Measurements from ENCODE around the gene TOR1A. TPM values are rescaled to one million over a fixed set of nuclear protein-coding genes. Genes with fewer than 3 reads are reported as not detected.

TOR1A gene
- total and polyA plus RNA-seq, 7 experiments from 2014 or later, result 13.8 to 68.2 (median 35.0) TPM

GRCh38 chr9:129774791-129775447 lies 49.0 kb downstream of the TOR1A start:
- intact Hi-C loops (cut with micrococcal nuclease), result no loop called here
- Histone ChIP-seq H3K27me3 (ENCODE audit: control insufficient read depth in 2 of 2, insufficient read depth in 2 of 2, low read length in 2 of 2) (no peaks in the 10 kb centered on the region), H3K9me3 (ENCODE audit: control insufficient read depth in 2 of 3, low read length in 3 of 3) (no peaks in the 10 kb centered on the region), H3K36me3 (ENCODE audit: control insufficient read depth in 2 of 3, insufficient read depth in 3 of 3, low read length in 3 of 3) (no peaks in the 10 kb centered on the region), H3K4me3 (ENCODE audit: low read length) (no peak overlapping the region), H3K27ac (ENCODE audit: low read depth, low read length) (no peak overlapping the region), H3K4me1 (ENCODE audit: control insufficient read depth in 2 of 2, insufficient read depth in 2 of 2, low read length in 2 of 2) (no peaks in the 10 kb centered on the region)
- H3K9me3 Mint-ChIP-seq, result peaks cover 0 to 2% (median 0%) of the 10 kb centered on the region in 11 donors
- ChIA-PET POLR2A (no interaction called here), CTCF (interaction anchor here (0.6 kb wide), 1 partner anchor 753 kb away, joined by 3 read pairs; no protein-coding TSS in a partner anchor)
- no peaks in the 10 kb centered on the region for H3K36me3 Mint-ChIP-seq
- no peak for ATAC-seq
- no peak overlapping the region for H3K27ac Mint-ChIP-seq
- peaks cover 4 to 20% (median 9%) of the 10 kb centered on the region in 5 donors for H3K27me3 Mint-ChIP-seq
- peaks cover 7 to 16% (median 13%) of the 10 kb centered on the region in 7 donors for H3K4me1 Mint-ChIP-seq
- H3K4me3 Mint-ChIP-seq, result no peak overlapping the region
- no peak for DNase-seq

GRCh38 chr9:129773262-129774048 lies 50.5 kb downstream of the TOR1A start:
- no peaks in the 10 kb centered on the region for H3K36me3 ChIP-seq (ENCODE audit: control insufficient read depth in 2 of 3, insufficient read depth in 3 of 3, low read length in 3 of 3)
- Mint-ChIP-seq H3K36me3 (no peaks in the 10 kb centered on the region), H3K9me3 (peaks cover 0 to 2% (median 0%) of the 10 kb centered on the region in 11 donors), H3K4me1 (peaks cover 7 to 16% (median 13%) of the 10 kb centered on the region in 7 donors), H3K4me3 (no peak overlapping the region), H3K27me3 (peaks cover 4 to 13% (median 9%) of the 10 kb centered on the region in 5 donors), H3K27ac (no peak overlapping the region)
- intact Hi-C loops (cut with micrococcal nuclease), result no loop called here
- ChIA-PET CTCF (interaction anchor here (0.6 to 1.2 kb wide), 3 partner anchors 9 to 36 kb away, joined by 3 to 8 read pairs (median 3); no protein-coding TSS in a partner anchor), POLR2A (interaction anchor here (0.6 kb wide), 1 partner anchor 71 kb away, joined by 3 read pairs; no protein-coding TSS in a partner anchor)
- no peak overlapping the region for H3K27ac ChIP-seq (ENCODE audit: low read depth, low read length)
- no peaks in the 10 kb centered on the region for H3K27me3 ChIP-seq (ENCODE audit: control insufficient read depth in 2 of 2, insufficient read depth in 2 of 2, low read length in 2 of 2)
- H3K4me3 ChIP-seq (ENCODE audit: low read length), result no peak overlapping the region
- no peak for DNase-seq
- ATAC-seq, result peak; percentile 69
- H3K4me1 ChIP-seq (ENCODE audit: control insufficient read depth in 2 of 2, insufficient read depth in 2 of 2, low read length in 2 of 2), result no peaks in the 10 kb centered on the region
- H3K9me3 ChIP-seq (ENCODE audit: control insufficient read depth in 2 of 3, low read length in 3 of 3), result no peaks in the 10 kb centered on the region

GRCh38 chr9:129770741-129771140 lies 53.2 kb downstream of the TOR1A start:
- Histone ChIP-seq H3K36me3 (ENCODE audit: control insufficient read depth in 2 of 3, insufficient read depth in 3 of 3, low read length in 3 of 3) (no peaks in the 10 kb centered on the region), H3K9me3 (ENCODE audit: control insufficient read depth in 2 of 3, low read length in 3 of 3) (no peaks in the 10 kb centered on the region), H3K4me3 (ENCODE audit: low read length) (no peak overlapping the region), H3K4me1 (ENCODE audit: control insufficient read depth in 2 of 2, insufficient read depth in 2 of 2, low read length in 2 of 2) (no peaks in the 10 kb centered on the region), H3K27ac (ENCODE audit: low read depth, low read length) (no peak overlapping the region), H3K27me3 (ENCODE audit: control insufficient read depth in 2 of 2, insufficient read depth in 2 of 2, low read length in 2 of 2) (no peaks in the 10 kb centered on the region)
- no peaks in the 10 kb centered on the region for H3K36me3 Mint-ChIP-seq
- no peak for DNase-seq
- H3K4me3 Mint-ChIP-seq, result no peak overlapping the region
- peaks cover 0 to 10% (median 0%) of the 10 kb centered on the region in 5 donors for H3K27me3 Mint-ChIP-seq
- intact Hi-C loops (cut with micrococcal nuclease), result no loop called here
- H3K27ac Mint-ChIP-seq, result no peak overlapping the region
- ChIA-PET CTCF (no interaction called here), POLR2A (no interaction called here)
- peaks cover 0 to 3% (median 0%) of the 10 kb centered on the region in 11 donors for H3K9me3 Mint-ChIP-seq
- no peak for ATAC-seq
- H3K4me1 Mint-ChIP-seq, result peaks cover 0 to 6% (median 0%) of the 10 kb centered on the region in 7 donors

- POLR2A ChIA-PET, result no interaction called here
- ATAC-seq (no peak), DNase-seq (no peak)
- Mint-ChIP-seq H3K9me3 (peaks cover 0 to 2% (median 0%) of the 10 kb centered on the region in 11 donors), H3K27me3 (peaks cover 0 to 6% (median 0%) of the 10 kb centered on the region in 5 donors), H3K4me1 (peaks cover 0 to 6% (median 0%) of the 10 kb centered on the region in 7 donors), H3K27ac (no peak overlapping the region), H3K4me3 (no peak overlapping the region), H3K36me3 (no peaks in the 10 kb centered on the region)
- Histone ChIP-seq H3K9me3 (ENCODE audit: control insufficient read depth in 2 of 3, low read length in 3 of 3) (no peaks in the 10 kb centered on the region), H3K4me3 (ENCODE audit: low read length) (no peak overlapping the region), H3K27ac (ENCODE audit: low read depth, low read length) (no peak overlapping the region), H3K4me1 (ENCODE audit: control insufficient read depth in 2 of 2, insufficient read depth in 2 of 2, low read length in 2 of 2) (no peaks in the 10 kb centered on the region), H3K36me3 (ENCODE audit: control insufficient read depth in 2 of 3, insufficient read depth in 3 of 3, low read length in 3 of 3) (no peaks in the 10 kb centered on the region), H3K27me3 (ENCODE audit: control insufficient read depth in 2 of 2, insufficient read depth in 2 of 2, low read length in 2 of 2) (no peaks in the 10 kb centered on the region)
- CTCF ChIA-PET, result no interaction called here
- intact Hi-C loops (cut with micrococcal nuclease), result no loop called here
Measured at GRCh38 chr9:129769669-129770068, 54.3 kb downstream of the TOR1A start.

GRCh38 chr9:129768486-129768885 lies 55.5 kb downstream of the TOR1A start:
- Histone ChIP-seq H3K9me3 (ENCODE audit: control insufficient read depth in 2 of 3, low read length in 3 of 3) (no peaks in the 10 kb centered on the region), H3K36me3 (ENCODE audit: control insufficient read depth in 2 of 3, insufficient read depth in 3 of 3, low read length in 3 of 3) (no peaks in the 10 kb centered on the region), H3K27ac (ENCODE audit: low read depth, low read length) (no peak overlapping the region), H3K4me3 (ENCODE audit: low read length) (no peak overlapping the region), H3K27me3 (ENCODE audit: control insufficient read depth in 2 of 2, insufficient read depth in 2 of 2, low read length in 2 of 2) (no peaks in the 10 kb centered on the region), H3K4me1 (ENCODE audit: control insufficient read depth in 2 of 2, insufficient read depth in 2 of 2, low read length in 2 of 2) (no peaks in the 10 kb centered on the region)
- H3K36me3 Mint-ChIP-seq, result no peaks in the 10 kb centered on the region
- no peak overlapping the region for H3K4me3 Mint-ChIP-seq
- intact Hi-C loops (cut with micrococcal nuclease), result no loop called here
- DNase-seq, result no peak
- H3K9me3 Mint-ChIP-seq, result peaks cover 0 to 2% (median 0%) of the 10 kb centered on the region in 11 donors
- ChIA-PET CTCF (no interaction called here), POLR2A (no interaction called here)
- H3K27ac Mint-ChIP-seq, result no peak overlapping the region
- no peaks in the 10 kb centered on the region for H3K4me1 Mint-ChIP-seq
- no peak for ATAC-seq
- peaks cover 0 to 3% (median 0%) of the 10 kb centered on the region in 5 donors for H3K27me3 Mint-ChIP-seq

- Mint-ChIP-seq H3K4me1 (no peaks in the 10 kb centered on the region), H3K27ac (no peak overlapping the region), H3K27me3 (peaks cover 0 to 3% (median 0%) of the 10 kb centered on the region in 5 donors), H3K36me3 (no peaks in the 10 kb centered on the region), H3K9me3 (peaks cover 0 to 2% (median 0%) of the 10 kb centered on the region in 11 donors), H3K4me3 (no peak overlapping the region)
- Histone ChIP-seq H3K4me3 (ENCODE audit: low read length) (no peak overlapping the region), H3K36me3 (ENCODE audit: control insufficient read depth in 2 of 3, insufficient read depth in 3 of 3, low read length in 3 of 3) (no peaks in the 10 kb centered on the region), H3K27me3 (ENCODE audit: control insufficient read depth in 2 of 2, insufficient read depth in 2 of 2, low read length in 2 of 2) (no peaks in the 10 kb centered on the region), H3K27ac (ENCODE audit: low read depth, low read length) (no peak overlapping the region), H3K9me3 (ENCODE audit: control insufficient read depth in 2 of 3, low read length in 3 of 3) (no peaks in the 10 kb centered on the region), H3K4me1 (ENCODE audit: control insufficient read depth in 2 of 2, insufficient read depth in 2 of 2, low read length in 2 of 2) (no peaks in the 10 kb centered on the region)
- CTCF ChIA-PET, result no interaction called here
- POLR2A ChIA-PET, result interaction anchor here (0.6 kb wide), 1 partner anchor 180 kb away, joined by 3 read pairs; no protein-coding TSS in a partner anchor
- ATAC-seq, result no peak
- DNase-seq, result no peak
- intact Hi-C loops (cut with micrococcal nuclease), result no loop called here
Measured at GRCh38 chr9:129765764-129766317, 58.1 kb downstream of the TOR1A start.
